ENCODE measurements around the gene GASK1A. TPM values are rescaled to one million over a fixed set of nuclear protein-coding genes. Genes with fewer than 3 reads are reported as not detected.

The GASK1A gene
- total and polyA plus RNA-seq, 2 donors (not counting 3 experiments of a cell fraction or from before 2014, with no cell fraction given), result 0.04 TPM; not detected in 1

- Histone ChIP-seq H3K36me3 (ENCODE audit: control insufficient read depth in 2 of 2, extremely low read depth in 1 of 2, insufficient read depth in 2 of 2, low read length in 2 of 2) (no peaks in the 10 kb centered on the region), H3K79me2 (ENCODE audit: control insufficient read depth, insufficient read depth, low read length) (no peaks in the 10 kb centered on the region), H3K4me3 (replicated peaks in 1 of 3; ENCODE audit: insufficient read depth in 1 of 3, low read depth in 1 of 3, low read length in 3 of 3) (no peak overlapping the region), H3K9me1 (replicated peaks; ENCODE audit: control insufficient read depth, extremely low read depth, insufficient read depth, low read length) (no peaks in the 10 kb centered on the region), H3K27ac (ENCODE audit: insufficient read depth, low read depth, low read length) (no peak overlapping the region), H3K27me3 (ENCODE audit: control insufficient read depth in 2 of 2, insufficient read depth in 2 of 2, low read length in 2 of 2) (peaks cover 2 to 7% of the 10 kb centered on the region in 2 experiments), H3K9me3 (replicated peaks; ENCODE audit: control insufficient read depth, insufficient read depth, low read length) (no peaks in the 10 kb centered on the region), H3K4me1 (ENCODE audit: control insufficient read depth, extremely low read depth, insufficient read depth, low read length) (no peaks in the 10 kb centered on the region), H3K9ac (replicated peaks; ENCODE audit: extremely low read depth, insufficient read depth, low read length) (no peak overlapping the region), H4K20me1 (replicated peaks; ENCODE audit: control insufficient read depth, extremely low read depth, insufficient read depth, low read length) (no peaks in the 10 kb centered on the region), H3K4me2 (ENCODE audit: insufficient read depth, low read length) (no peak overlapping the region), H2AFZ (ENCODE audit: low read depth, low read length) (no peak overlapping the region)
- BruUV-seq (replicated peaks), result no TSS peak
- DNase-seq (ENCODE audit: low read depth, low spot score), result no peak
- ChIA-PET CTCF (no interaction called here), POLR2A (no interaction called here)
- TF ChIP-seq MAX (IDR thresholded peaks at IDR 0.05; ENCODE audit: insufficient read depth, insufficient read length) (no peak), GATA2 (IDR thresholded peaks at IDR 0.05; ENCODE audit: insufficient read depth, insufficient read length, low read depth, low read length) (no peak), POLR2AphosphoS5 (IDR thresholded peaks at IDR 0.05; ENCODE audit: insufficient read depth, low read depth, low read length) (no peak), EZH2 (IDR thresholded peaks at IDR 0.05; ENCODE audit: borderline replicate concordance, low read depth, low read length, severe bottlenecking) (no peak), FOS (IDR thresholded peaks at IDR 0.05; ENCODE audit: borderline replicate concordance, insufficient read depth, low read length) (no peak), JUN (IDR thresholded peaks at IDR 0.05; ENCODE audit: borderline replicate concordance, insufficient read depth, insufficient read length, low read depth) (no peak), CTCF (IDR thresholded peaks at IDR 0.05; ENCODE audit: extremely low read depth in 1 of 2, insufficient read depth in 1 of 2, low read depth in 1 of 2, low read length in 2 of 2) (no peak), MYC (IDR thresholded peaks at IDR 0.05; ENCODE audit: low read depth, low read length) (no peak), POLR2A (IDR thresholded peaks at IDR 0.05; ENCODE audit: low read depth, low read length) (no peak)
- no peak for FAIRE-seq
- intact Hi-C loops (cut with micrococcal nuclease), result no loop called here
- dilution Hi-C loops (cut with MboI; ENCODE audit: extremely low pct_ligation_motif_present, low sequenced_read_pairs), result no loop called here
Observed at GRCh38 chr3:42934111-42934510, 45.0 kb upstream of the GASK1A start.

Data from endothelial cell of umbilical vein (primary cell).